GM12878 (cell line): ENCODE results near the gene ELN. TPM values are rescaled to one million over a fixed set of nuclear protein-coding genes. Genes with fewer than 3 reads are reported as not detected.
"Not testable (repeated sequence)": the region's sequence is repeated elsewhere in the genome, so short reads cannot be mapped to it uniquely, and the experiment has no call there.

ENCODE experiments used
- ATAC-seq: fragments of 200-7000 bp; cut with Tn5 transposase; 3 replicates; pipeline ENCODE4 v1.9.1; 2020; ENCODE audit warnings: mild to moderate bottlenecking, moderate library complexity
- BruUV-seq: library from RNA; stranded (reverse); fragments of 400-500 nt; replicated peaks from 2 replicates; lab custom pipeline; 2021; lab: Mats Ljungman, UMichigan
- CTCF ChIA-PET: fragments of 300-600 bp; sonication (Branson Sonifier 250); formaldehyde crosslinking; extraction: SDS; loops from one replicate; lab custom pipeline; 2021; ENCODE audit warnings: inconsistent platforms; lab: Yijun Ruan, JAX
- POLR2A ChIA-PET: fragments of 350-600 bp; formaldehyde crosslinking; extraction: SDS; loops from one replicate; lab custom pipeline; 2021; ENCODE audit warnings: inconsistent platforms; lab: Charles Lee
- RAD21 ChIA-PET: fragments of 300-600 bp; sonication (Branson Sonifier 250); formaldehyde crosslinking; loops from one replicate; lab custom pipeline; 2023; ENCODE audit warnings: antibody characterized with exemption; ENCODE audit not compliant: unreplicated experiment; lab: Charles Lee
- SMC1A ChIA-PET: fragments of 300-600 bp; sonication (Branson Sonifier 250); formaldehyde crosslinking; loops from one replicate; lab custom pipeline; 2023; ENCODE audit not compliant: unreplicated experiment, uncharacterized antibody; lab: Charles Lee
- DNase-seq: peaks from one replicate; pipeline ENCODE4 v3.0.0-alpha.2; 2011; ENCODE audit warnings: low read depth, low spot score
- FAIRE-seq: peaks from 3 replicates; lab custom pipeline; 2011; peaks lifted over from hg19 to GRCh38; lab: Jason Lieb, UNC
- H2AFZ ChIP-seq: 2 replicates; pipeline ENCODE4 v1.6.0; 2011; ENCODE audit warnings: low read depth, low read length, control low read depth; ENCODE audit not compliant: control insufficient read depth
- H3K27ac ChIP-seq: 2 replicates; pipeline ENCODE4 v1.5.1; 2011; ENCODE audit warnings: control low read depth; ENCODE audit not compliant: control insufficient read depth, insufficient read depth
- H3K27me3 ChIP-seq, 2 experiments: replicated peaks in 1 of 2; 2 replicates each; pipeline versions ENCODE4 v1.6.0 to v1.6.1; 2011; ENCODE audit warnings: low read length in 1 of 2; ENCODE audit not compliant: control insufficient read depth in 2 of 2, insufficient read depth in 2 of 2
- H3K36me3 ChIP-seq, 2 experiments: 2 replicates each; pipeline ENCODE4 v1.5.1; 2011; ENCODE audit warnings: low read length in 1 of 2; ENCODE audit not compliant: control insufficient read depth in 2 of 2, insufficient read depth in 2 of 2
- H3K4me1 ChIP-seq: 2 replicates; pipeline ENCODE4 v1.6.1; 2011; ENCODE audit warnings: mild to moderate bottlenecking, low read length, moderate library complexity, mixed read lengths; ENCODE audit not compliant: control insufficient read depth, insufficient read depth
- H3K4me2 ChIP-seq: 2 replicates; pipeline ENCODE4 v1.6.0; 2011; ENCODE audit warnings: control low read depth; ENCODE audit not compliant: control insufficient read depth, insufficient read depth
- H3K4me3 ChIP-seq: fragments of 200-600 bp; sonication (generic); 2 replicates; pipeline ENCODE4 v1.5.1; 2016
- H3K79me2 ChIP-seq: 2 replicates; pipeline ENCODE4 v1.6.0; 2011; ENCODE audit warnings: low read length; ENCODE audit not compliant: control insufficient read depth, insufficient read depth
- H3K9ac ChIP-seq: 2 replicates; pipeline ENCODE4 v1.8.0; 2011; ENCODE audit warnings: low read length, control low read depth, mixed read lengths; ENCODE audit not compliant: control insufficient read depth, insufficient read depth
- H3K9me3 ChIP-seq: replicated peaks from 3 replicates; pipeline ENCODE4 v1.5.1; 2011; ENCODE audit warnings: mild to moderate bottlenecking, low read length; ENCODE audit not compliant: control insufficient read depth, insufficient read depth
- H4K20me1 ChIP-seq: 2 replicates; pipeline ENCODE4 v1.6.0; 2011; ENCODE audit not compliant: control insufficient read depth, insufficient read depth
- CHD2 ChIP-seq: IDR thresholded peaks from 2 replicates; pipeline ENCODE4 v1.6.1; 2011; ENCODE audit warnings: low read depth, low read length, improper control_type of control experiment, borderline replicate concordance
- JUND ChIP-seq: IDR thresholded peaks from 2 replicates; pipeline ENCODE4 v1.6.1; 2012; ENCODE audit warnings: low read depth, mild to moderate bottlenecking, low read length, improper control_type of control experiment, moderate library complexity
- NFIC ChIP-seq: IDR thresholded peaks from 2 replicates; pipeline ENCODE4 v1.6.1; 2012; ENCODE audit warnings: low read depth, mild to moderate bottlenecking, inconsistent platforms, low read length, moderate library complexity
- RBBP5 ChIP-seq: fragments of 200-600 bp; sonication (generic); conservative IDR thresholded peaks from 2 replicates; pipeline ENCODE4 v1.6.1; 2016
- TBL1XR1 ChIP-seq: IDR thresholded peaks from 2 replicates; pipeline ENCODE4 v1.6.1; 2012; ENCODE audit warnings: low read depth, low read length, improper control_type of control experiment
- TCF12 ChIP-seq: IDR thresholded peaks from 2 replicates; pipeline ENCODE4 v1.6.1; 2011; ENCODE audit warnings: low read depth, mild to moderate bottlenecking, low read length
- WGBS: methylation state at CpG from one replicate; pipeline ENCODE4 v1.1.6; 2016; ENCODE audit warnings: low lambda C conversion rate; ENCODE audit not compliant: insufficient replicate concordance, insufficient coverage; ENCODE audit errors: missing lambda C conversion rate; 5-methylcytosine and 5-hydroxymethylcytosine counted together
- in situ Hi-C: fragments of 300-500 bp; cut with MboI; formaldehyde crosslinking; loops from 9 replicates; pipeline ENCODE4 v1.14.3; 2018; ENCODE audit warnings: mixed read lengths
- intact Hi-C: fragments of 100-400 bp; cut with micrococcal nuclease; formaldehyde crosslinking; loops from one replicate; pipeline ENCODE4 v1.14.2; 2022; ENCODE audit not compliant: unreplicated experiment
- polyA plus RNA-seq, 11 experiments: library from polyadenylated mRNA; depleted of rRNA in 4 of 11; unstranded in 6 of 11; stranded (reverse) in 5 of 11; fragments of >200 nt; fragmentation: Nextera tagmentation in 4 of 11; fragmentation: Illumina TruSeq in 1 of 11; extraction: Ambion mirVana in 4 of 11; extraction: Trizol in 1 of 11; gene quantifications; 1 replicate in 1 of 11; 2 replicates in 10 of 11; pipeline versions ENCODE4 v1.2.1 to v1.2.3, GENCODE V29; 2011 to 2016; ENCODE audit warnings: inconsistent platforms in 2 of 11, missing spikeins in 2 of 11, low read depth in 1 of 11
- total RNA-seq, 4 experiments: library from RNA; depleted of rRNA in 3 of 4; stranded (reverse); fragments of >200 nt in 3 of 4; fragmentation: Illumina TruSeq in 1 of 4; extraction: Trizol in 1 of 4; gene quantifications; 2 replicates each; pipeline versions ENCODE4 v1.2.1 to v1.2.3, GENCODE V29; 2013 to 2021
- TF ChIP-seq, protein P1 (sequence below): fragments of 450-650 bp; IDR thresholded peaks from 2 replicates; pipeline ENCODE4 v1.6.1; 2017; ENCODE audit warnings: low read depth, mild to moderate bottlenecking, moderate library complexity
- TF ChIP-seq, protein P2 (sequence below): fragments of 150-350 bp; IDR thresholded peaks from 2 replicates; pipeline ENCODE4 v1.6.1; 2014; ENCODE audit warnings: mild to moderate bottlenecking, low read depth, low read length
- TF ChIP-seq, protein P3 (sequence below): fragments of 450-650 bp; conservative IDR thresholded peaks from 2 replicates; pipeline ENCODE4 v1.6.1; 2017; ENCODE audit warnings: mild to moderate bottlenecking, moderate library complexity

The ELN gene
- total and polyA plus RNA-seq, 10 of the 15 experiments (the other 5 are each of a cell fraction or from before 2014, with no cell fraction given): 0.08 to 0.27 (median 0.23) TPM; not detected in 7

DNA sequence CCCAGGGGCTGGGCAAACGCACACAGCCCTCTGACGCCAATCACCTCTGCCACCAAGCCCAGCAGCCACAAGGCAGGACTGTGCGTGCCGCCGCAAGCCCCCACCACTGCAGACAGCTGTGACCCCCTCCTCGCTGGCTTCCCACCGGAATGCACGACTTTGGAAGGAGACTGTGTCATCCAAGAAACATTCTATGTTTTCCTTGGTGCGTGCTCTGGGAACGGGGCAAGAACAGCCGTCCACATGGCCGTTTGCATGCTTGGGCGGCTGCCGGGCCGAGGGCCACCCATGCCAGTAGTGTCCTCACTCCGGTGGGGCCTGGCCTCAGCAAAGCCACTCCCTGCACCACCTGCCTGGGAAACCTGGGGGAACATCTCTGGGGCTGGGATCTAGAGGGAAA lies 17.6 kb upstream of the ELN start:
- intact Hi-C loops (no loop called here), in situ Hi-C loops (no loop called here)
- no peaks in the 10 kb centered on the region for H3K79me2 ChIP-seq
- WGBS: 82% methylated on average over 16 of the region's 16 CpGs
- H3K4me2 ChIP-seq: no peak overlapping the region
- H3K9ac ChIP-seq: no peak overlapping the region
- DNase-seq (no peak), FAIRE-seq (no peak), ATAC-seq (no peak)
- H3K4me1 ChIP-seq: peaks cover 13% of the 10 kb centered on the region
- POLR2A ChIA-PET: no interaction called here
- SMC1A ChIA-PET: no interaction called here
- H3K4me3 ChIP-seq: no peak overlapping the region
- BruUV-seq: no TSS peak
- RAD21 ChIA-PET: no interaction called here
- CTCF ChIA-PET: no interaction called here
- no peak for TF ChIP-seq TCF12
- TF ChIP-seq, protein P1, sequence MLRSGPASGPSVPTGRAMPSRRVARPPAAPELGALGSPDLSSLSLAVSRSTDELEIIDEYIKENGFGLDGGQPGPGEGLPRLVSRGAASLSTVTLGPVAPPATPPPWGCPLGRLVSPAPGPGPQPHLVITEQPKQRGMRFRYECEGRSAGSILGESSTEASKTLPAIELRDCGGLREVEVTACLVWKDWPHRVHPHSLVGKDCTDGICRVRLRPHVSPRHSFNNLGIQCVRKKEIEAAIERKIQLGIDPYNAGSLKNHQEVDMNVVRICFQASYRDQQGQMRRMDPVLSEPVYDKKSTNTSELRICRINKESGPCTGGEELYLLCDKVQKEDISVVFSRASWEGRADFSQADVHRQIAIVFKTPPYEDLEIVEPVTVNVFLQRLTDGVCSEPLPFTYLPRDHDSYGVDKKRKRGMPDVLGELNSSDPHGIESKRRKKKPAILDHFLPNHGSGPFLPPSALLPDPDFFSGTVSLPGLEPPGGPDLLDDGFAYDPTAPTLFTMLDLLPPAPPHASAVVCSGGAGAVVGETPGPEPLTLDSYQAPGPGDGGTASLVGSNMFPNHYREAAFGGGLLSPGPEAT: no peak
- TF ChIP-seq RBBP5: no peak
- TF ChIP-seq, protein P2, sequence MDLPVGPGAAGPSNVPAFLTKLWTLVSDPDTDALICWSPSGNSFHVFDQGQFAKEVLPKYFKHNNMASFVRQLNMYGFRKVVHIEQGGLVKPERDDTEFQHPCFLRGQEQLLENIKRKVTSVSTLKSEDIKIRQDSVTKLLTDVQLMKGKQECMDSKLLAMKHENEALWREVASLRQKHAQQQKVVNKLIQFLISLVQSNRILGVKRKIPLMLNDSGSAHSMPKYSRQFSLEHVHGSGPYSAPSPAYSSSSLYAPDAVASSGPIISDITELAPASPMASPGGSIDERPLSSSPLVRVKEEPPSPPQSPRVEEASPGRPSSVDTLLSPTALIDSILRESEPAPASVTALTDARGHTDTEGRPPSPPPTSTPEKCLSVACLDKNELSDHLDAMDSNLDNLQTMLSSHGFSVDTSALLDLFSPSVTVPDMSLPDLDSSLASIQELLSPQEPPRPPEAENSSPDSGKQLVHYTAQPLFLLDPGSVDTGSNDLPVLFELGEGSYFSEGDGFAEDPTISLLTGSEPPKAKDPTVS: no peak
- TF ChIP-seq, protein P3, sequence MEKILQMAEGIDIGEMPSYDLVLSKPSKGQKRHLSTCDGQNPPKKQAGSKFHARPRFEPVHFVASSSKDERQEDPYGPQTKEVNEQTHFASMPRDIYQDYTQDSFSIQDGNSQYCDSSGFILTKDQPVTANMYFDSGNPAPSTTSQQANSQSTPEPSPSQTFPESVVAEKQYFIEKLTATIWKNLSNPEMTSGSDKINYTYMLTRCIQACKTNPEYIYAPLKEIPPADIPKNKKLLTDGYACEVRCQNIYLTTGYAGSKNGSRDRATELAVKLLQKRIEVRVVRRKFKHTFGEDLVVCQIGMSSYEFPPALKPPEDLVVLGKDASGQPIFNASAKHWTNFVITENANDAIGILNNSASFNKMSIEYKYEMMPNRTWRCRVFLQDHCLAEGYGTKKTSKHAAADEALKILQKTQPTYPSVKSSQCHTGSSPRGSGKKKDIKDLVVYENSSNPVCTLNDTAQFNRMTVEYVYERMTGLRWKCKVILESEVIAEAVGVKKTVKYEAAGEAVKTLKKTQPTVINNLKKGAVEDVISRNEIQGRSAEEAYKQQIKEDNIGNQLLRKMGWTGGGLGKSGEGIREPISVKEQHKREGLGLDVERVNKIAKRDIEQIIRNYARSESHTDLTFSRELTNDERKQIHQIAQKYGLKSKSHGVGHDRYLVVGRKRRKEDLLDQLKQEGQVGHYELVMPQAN: no peak
- no peak for TF ChIP-seq NFIC
- no peak for TF ChIP-seq JUND
- TF ChIP-seq TBL1XR1: no peak
- TF ChIP-seq CHD2: no peak
- TF ChIP-seq, all 136 proteins: peak for 0
- Histone ChIP-seq H3K36me3 (no peaks in the 10 kb centered on the region), H2AFZ (no peak overlapping the region), H4K20me1 (no peaks in the 10 kb centered on the region; the same call in 1 of the 2 replicates), H3K27ac (no peak overlapping the region), H3K27me3 (no peaks in the 10 kb centered on the region; a peak in 1 of 4 replicates), H3K9me3 (no peaks in the 10 kb centered on the region)

DNA sequence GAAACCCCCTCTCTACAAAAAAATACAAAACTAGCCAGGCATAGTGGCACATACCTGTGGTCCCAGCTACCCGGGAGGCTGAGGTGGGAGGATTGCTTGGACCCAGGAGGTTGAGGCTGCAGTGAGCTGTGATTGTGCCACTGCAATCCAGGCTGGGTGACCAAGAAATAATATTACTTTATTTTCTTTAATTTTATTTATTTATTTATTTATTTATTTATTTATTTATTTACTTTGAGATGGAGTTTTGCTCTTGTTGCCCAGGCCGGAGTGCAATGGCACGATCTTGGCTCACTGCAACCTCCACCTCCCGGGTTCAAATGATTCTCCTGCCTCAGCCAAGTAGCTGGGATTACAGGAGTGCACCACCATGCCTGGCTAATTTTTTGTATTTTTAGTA lies 16.6 kb upstream of the ELN start:
- RAD21 ChIA-PET, H3K27ac ChIP-seq, H3K4me3 ChIP-seq, H3K36me3 ChIP-seq, intact Hi-C loops, H3K4me2 ChIP-seq, BruUV-seq, ATAC-seq, H4K20me1 ChIP-seq, H3K27me3 ChIP-seq, SMC1A ChIA-PET, H3K79me2 ChIP-seq, H3K9ac ChIP-seq, in situ Hi-C loops, FAIRE-seq, H2AFZ ChIP-seq, DNase-seq, H3K9me3 ChIP-seq: not testable (repeated sequence)
- 68% methylated on average over 4 of the region's 4 CpGs for WGBS
- ChIA-PET CTCF (interaction anchor here (1.8 kb wide), 1 partner anchor 15 kb away, joined by 8 read pairs; no protein-coding TSS in a partner anchor), POLR2A (interaction anchor here (0.6 kb wide), 1 partner anchor 1024 kb away, joined by 4 read pairs; no protein-coding TSS in a partner anchor)
- H3K4me1 ChIP-seq: peaks cover 13% of the 10 kb centered on the region
